ENCODE results near the gene GPA33. TPM values are rescaled to one million over a fixed set of nuclear protein-coding genes. Genes with fewer than 3 reads are reported as not detected.
"Not testable (repeated sequence)": the region's sequence is repeated elsewhere in the genome, so short reads cannot be mapped to it uniquely, and the experiment has no call there.

Gene GPA33
- total RNA-seq, 2 experiments from 2014 or later: 0.06 TPM; not detected in 1

GRCh38 chr1:167065471-167065870 lies 24.7 kb downstream of the GPA33 start:
- CTCF ChIA-PET: interaction anchor here (0.7 to 2.7 kb wide), 6 partner anchors 20 to 476 kb away, joined by 3 to 17 read pairs (median 6); partner anchors contain the start of gene POU2F1

DNA sequence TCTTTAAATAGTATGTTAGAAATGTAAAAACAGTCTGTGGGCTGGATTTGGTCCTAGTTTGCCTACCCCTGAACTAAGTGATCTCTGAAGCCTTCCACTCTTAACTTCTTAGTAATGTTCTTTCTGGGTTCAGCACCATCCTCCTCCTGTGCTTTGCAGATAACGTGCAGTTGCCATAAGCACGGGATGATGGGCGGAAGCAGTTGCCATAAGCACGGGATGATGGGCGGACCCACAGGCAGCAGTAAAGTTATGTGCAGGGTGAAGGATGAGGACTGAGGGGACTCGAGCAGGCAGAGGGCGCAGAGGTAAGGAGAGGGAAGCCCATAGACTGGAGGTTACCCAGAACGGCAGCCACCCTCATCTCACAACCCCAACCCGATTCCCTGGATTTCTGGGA lies 25.6 kb downstream of the GPA33 start:
- CTCF ChIA-PET: interaction anchor here (1.6 kb wide), 2 partner anchors 21 to 154 kb away, joined by 3 to 10 read pairs; no protein-coding TSS in a partner anchor
- POLR2A ChIA-PET: interaction anchor here (0.5 kb wide), 1 partner anchor 144 kb away, joined by 4 read pairs; no protein-coding TSS in a partner anchor

More at GRCh38 chr1:167065471-167065870, 24.7 kb downstream of the GPA33 start:
- POLR2A ChIA-PET: no interaction called here

DNA sequence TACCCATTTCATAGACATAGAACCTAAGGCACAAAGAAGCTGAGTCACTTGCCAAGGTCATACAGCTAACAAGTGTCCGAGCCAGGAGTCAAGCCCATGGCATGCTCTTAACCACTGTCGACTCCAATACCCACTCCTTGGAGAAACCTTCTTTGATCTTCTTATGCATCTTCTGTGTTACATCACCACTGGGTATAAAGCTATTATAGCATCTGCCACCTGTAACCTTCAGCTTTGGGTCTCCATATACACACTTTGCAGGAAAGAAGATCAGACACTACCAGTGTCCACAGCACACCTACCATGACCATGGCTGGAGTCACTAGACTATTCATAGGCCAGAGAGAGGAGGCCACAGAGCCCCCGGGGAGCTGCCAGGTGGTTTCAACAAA lies 29.1 kb downstream of the GPA33 start:
- POLR2A ChIA-PET: no interaction called here
- CTCF ChIA-PET: interaction anchor here (0.7 to 9.4 kb wide), 7 partner anchors 22 to 205 kb away, joined by 3 to 169 read pairs (median 3); no protein-coding TSS in a partner anchor

DNA sequence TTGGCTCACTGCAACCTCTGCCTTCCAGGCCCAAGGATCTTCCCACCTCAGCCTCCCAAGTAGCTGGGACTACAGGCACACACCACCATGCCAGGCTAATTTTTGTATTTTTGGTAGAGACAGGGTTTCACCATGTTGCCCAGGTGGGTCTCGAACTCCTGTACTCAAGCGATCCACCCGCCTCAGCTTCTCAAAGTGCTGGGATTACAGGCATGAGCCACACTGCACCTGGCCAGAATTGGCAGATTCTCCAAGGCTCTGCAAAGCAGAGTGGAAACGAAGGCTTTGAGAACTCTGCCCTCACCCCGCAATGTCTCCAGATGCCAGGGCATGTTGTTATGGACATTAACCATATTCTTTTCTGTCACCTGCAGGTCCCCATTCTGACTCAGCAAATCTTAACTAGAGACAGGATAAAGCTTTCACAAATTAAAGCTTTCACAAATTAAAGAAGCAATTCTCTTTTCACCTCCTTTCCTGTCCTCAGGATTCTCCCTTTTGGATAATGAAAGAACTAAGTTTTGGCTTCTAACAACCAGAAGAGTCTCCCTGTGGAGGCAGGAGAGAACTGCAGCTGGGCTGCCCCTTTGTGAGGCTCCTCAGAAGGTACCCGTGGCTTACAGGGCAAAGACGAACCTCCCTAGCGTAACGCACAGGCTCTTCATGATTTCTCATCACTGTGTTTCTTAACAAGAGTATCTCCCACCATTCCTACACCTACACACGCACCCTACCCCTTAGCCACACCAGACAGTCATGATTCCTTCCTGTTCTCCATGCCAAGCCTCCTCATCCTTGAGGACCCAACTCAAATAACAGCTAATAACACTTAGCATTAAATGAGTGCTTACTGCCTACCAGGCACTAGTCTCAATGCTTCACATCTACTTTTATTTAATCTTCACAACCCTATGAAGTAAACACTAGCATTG lies 29.8 kb downstream of the GPA33 start:
- POLR2A ChIA-PET: no interaction called here
- CTCF ChIA-PET: interaction anchor here (1.1 to 9.4 kb wide), 7 partner anchors 9 to 206 kb away, joined by 3 to 169 read pairs (median 4); no protein-coding TSS in a partner anchor

GRCh38 chr1:167059809-167060107 lies 30.4 kb downstream of the GPA33 start:
- ChIA-PET POLR2A (no interaction called here), CTCF (interaction anchor here (0.6 to 9.4 kb wide), 14 partner anchors 9 to 432 kb away, joined by 3 to 169 read pairs (median 4); partner anchors contain the start of gene TADA1)

DNA sequence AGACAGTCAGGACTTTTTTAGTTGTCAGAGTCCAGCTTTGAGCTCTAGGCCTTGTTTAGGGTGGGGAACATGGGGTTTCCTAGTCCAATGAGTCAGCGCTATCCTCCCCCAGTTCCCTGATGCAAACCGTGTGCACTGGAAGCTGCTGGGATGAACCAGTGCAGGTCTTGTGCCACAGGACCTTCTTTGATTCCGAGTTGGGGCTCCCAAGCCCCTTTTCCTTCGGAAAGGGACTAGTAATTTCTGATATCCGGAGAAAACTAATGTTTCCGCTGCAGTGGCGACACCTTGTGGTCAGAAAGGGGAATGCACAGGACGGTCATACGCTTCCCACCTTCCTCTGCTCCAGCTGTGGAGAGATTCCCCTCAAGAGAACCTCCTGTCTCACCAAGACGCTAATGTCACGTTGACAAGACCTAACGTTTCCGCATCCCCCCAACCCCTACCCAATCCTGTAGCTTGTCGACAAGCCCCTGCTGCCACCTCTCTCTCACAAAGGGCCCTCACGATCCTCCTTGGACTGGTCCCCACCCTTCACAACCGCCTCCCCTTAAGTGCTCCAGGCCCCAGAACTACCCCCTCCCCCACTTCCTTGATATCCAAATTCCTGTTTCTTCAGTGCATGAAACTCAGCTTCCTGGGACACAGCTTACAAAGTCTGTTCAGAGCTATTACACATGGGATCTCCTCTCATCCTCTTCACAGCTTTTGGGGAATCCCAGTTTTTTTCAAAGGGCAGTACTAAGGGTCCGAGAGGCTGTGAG lies 30.9 kb downstream of the GPA33 start:
- POLR2A ChIA-PET: no interaction called here
- CTCF ChIA-PET: interaction anchor here (0.6 to 9.4 kb wide), 20 partner anchors 9 to 432 kb away, joined by 3 to 169 read pairs (median 3); partner anchors contain the start of genes POU2F1 and TADA1

DNA sequence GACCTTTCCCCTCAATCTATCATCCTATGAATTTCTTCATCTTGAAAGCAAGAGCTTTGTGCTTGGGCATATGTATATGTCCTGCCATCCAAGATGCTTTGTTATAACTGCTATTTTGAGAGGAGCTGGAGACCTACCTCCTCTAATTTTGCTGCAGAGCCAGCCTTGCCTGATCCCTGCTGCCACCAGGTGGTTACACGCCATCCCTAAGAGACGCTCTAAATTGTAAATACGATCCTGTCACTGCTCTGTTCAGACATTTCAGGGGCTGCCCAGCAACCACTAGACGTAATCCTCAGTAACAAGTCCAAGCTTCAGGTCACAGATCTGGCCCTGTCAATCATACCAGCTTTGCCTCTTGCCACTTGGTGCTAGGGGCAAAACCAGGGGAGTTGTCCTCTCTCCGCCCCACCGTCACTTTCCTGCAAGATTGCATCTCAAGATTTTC lies 32.9 kb downstream of the GPA33 start:
- ChIA-PET CTCF (interaction anchor here (1.2 to 9.4 kb wide), 4 partner anchors 14 to 152 kb away, joined by 3 to 169 read pairs (median 18); no protein-coding TSS in a partner anchor), POLR2A (no interaction called here)

DNA sequence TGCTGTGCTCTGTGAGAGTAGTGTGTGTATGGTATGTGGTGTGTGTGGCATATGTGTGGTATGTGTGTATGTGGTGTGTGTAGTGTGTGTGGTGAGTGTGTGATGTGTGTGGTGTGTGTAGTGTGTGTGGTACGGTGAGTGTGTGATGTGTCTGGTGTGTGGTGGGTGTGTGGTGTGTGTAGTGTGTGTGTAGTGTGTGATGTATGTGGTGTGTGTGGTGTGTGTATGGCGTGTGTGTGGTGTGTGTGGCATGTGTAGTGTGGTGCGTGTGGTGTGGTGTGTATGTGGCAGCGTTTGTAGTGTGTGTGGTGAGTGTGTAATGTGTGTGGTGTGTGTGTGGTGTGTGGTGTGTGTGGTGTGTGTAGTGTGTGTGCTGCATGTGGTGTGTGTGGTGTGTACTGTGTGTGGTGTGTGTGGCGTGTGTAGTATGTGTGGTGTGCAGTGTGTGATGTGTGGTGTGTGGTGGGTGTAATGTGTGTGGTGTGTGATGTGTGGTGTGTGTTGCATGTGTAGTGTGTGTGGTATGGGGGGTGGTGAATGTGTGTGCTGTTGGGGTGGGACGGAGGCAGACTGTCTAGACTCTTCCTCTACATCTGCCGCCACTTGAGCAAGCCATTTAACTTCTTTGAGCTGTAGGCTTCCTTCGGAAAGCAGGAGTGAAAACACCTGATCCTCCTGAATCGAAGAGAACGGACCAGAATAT lies 33.5 kb downstream of the GPA33 start:
- CTCF ChIA-PET: interaction anchor here (1.2 to 9.4 kb wide), 4 partner anchors 14 to 151 kb away, joined by 3 to 169 read pairs (median 18); no protein-coding TSS in a partner anchor
- POLR2A ChIA-PET: no interaction called here

GRCh38 chr1:167054946-167055630 lies 35.1 kb downstream of the GPA33 start:
- CTCF ChIA-PET: interaction anchor here (9.4 kb wide), 1 partner anchor 142 kb away, joined by 169 read pairs; no protein-coding TSS in a partner anchor
- POLR2A ChIA-PET: no interaction called here

DNA sequence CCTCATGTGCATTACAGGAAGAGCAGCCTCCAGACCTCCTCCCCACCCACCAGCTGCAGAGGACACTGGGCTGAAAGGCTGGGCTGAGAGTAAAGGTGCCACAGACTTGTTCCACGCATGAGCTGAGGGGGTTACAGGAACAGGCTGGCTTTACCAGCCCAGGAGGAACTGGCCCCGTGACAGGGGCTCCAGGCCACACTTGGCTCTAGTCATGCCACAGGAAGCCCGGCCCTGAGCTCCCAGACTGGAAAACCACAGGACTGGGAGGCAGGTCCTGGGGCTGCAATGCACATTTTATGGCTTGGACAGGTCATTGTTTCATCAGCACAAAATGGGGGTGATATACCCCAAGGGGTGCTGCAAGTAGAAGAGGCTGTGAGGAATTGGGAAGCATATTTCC lies 35.6 kb downstream of the GPA33 start:
- ChIA-PET POLR2A (no interaction called here), CTCF (interaction anchor here (9.4 kb wide), 1 partner anchor 141 kb away, joined by 169 read pairs; no protein-coding TSS in a partner anchor)

DNA sequence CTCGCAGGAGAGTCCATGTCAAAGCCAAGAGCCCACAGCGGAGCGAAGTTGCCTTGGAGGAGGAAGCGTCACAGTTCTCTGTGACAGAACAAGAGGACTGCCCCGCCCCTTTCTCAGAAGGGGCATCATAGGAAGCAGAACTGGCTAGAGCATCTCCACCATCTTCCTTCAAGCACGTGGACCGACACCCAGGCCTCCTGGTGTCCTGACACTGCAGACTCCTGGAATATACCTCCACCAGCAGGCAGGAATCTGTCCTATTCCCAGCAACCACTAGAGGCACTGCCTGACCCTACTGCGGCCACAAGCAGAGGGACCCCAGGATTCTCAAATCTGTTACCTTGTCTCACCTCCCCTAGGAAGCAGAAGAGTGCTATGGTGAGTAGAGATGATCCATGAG lies 37.8 kb downstream of the GPA33 start:
- POLR2A ChIA-PET: no interaction called here
- CTCF ChIA-PET: interaction anchor here (0.6 to 3.5 kb wide), 3 partner anchors 23 to 142 kb away, joined by 3 to 10 read pairs (median 3); no protein-coding TSS in a partner anchor

GRCh38 chr1:167051907-167052306 lies 38.3 kb downstream of the GPA33 start:
- CTCF ChIA-PET: interaction anchor here (1.3 to 3.5 kb wide), 2 partner anchors 73 to 142 kb away, joined by 3 to 10 read pairs; no protein-coding TSS in a partner anchor
- POLR2A ChIA-PET: no interaction called here

- CTCF ChIA-PET: interaction anchor here (0.6 to 1.4 kb wide), 3 partner anchors 134 to 364 kb away, joined by 3 to 5 read pairs (median 4); no protein-coding TSS in a partner anchor
- POLR2A ChIA-PET: interaction anchor here (1.1 kb wide), 1 partner anchor 138 kb away, joined by 4 read pairs; no protein-coding TSS in a partner anchor
These were observed 46.3 kb downstream of the GPA33 start for GRCh38 chr1:167043752-167044488.

- CTCF ChIA-PET: no interaction called here
These were observed 56.5 kb downstream of the GPA33 start for GRCh38 chr1:167033646-167034045.

DNA sequence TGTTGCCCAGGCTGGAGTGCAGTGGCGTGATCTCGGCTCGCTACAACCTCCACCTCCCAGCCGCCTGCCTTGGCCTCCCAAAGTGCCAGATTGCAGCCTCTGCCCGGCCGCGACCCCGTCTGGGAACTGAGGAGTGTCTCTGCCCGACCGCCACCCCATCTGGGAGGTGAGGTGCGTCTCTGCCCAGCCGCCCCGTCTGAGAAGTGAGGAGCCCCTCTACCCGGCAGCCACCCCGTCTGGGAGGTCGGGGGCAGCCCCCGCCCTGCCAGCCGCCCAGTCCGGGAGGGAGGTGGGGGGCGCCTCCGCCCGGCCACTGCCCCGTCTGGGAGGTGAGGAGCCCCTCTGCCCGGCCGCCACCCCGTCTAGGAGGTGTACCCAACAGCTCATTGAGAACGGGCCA lies 60.6 kb downstream of the GPA33 start:
- CTCF ChIA-PET, POLR2A ChIA-PET: not testable (repeated sequence)

More at GRCh38 chr1:167033646-167034045, 56.5 kb downstream of the GPA33 start:
- POLR2A ChIA-PET: interaction anchor here (0.6 kb wide), 1 partner anchor 186 kb away, joined by 4 read pairs; no protein-coding TSS in a partner anchor

- CTCF ChIA-PET: no interaction called here
- POLR2A ChIA-PET: no interaction called here
These were observed 67.8 kb downstream of the GPA33 start for GRCh38 chr1:167022384-167022783.

GRCh38 chr1:167016100-167016750 lies 74.0 kb downstream of the GPA33 start:
- ChIA-PET POLR2A (no interaction called here), CTCF (no interaction called here)
